ENCODE measurements around the gene ADAM17.
"Not testable (repeated sequence)": the region's sequence is repeated elsewhere in the genome, so short reads cannot be mapped to it uniquely, and the experiment has no call there.

- TF ChIP-seq CTCF, POLR2A (IDR thresholded peaks at IDR 0.05): not testable (repeated sequence)
Observed at GRCh38 chr2:9513946-9514345, 41.7 kb downstream of the ADAM17 start.
